SK-N-SH (cell line): ENCODE data around the gene EPHX1. TPM values are rescaled to one million over a fixed set of nuclear protein-coding genes. Genes with fewer than 3 reads are reported as not detected.

ENCODE experiments used
- CTCF ChIA-PET: fragments of 300-600, 350-600 bp; formaldehyde crosslinking; extraction: SDS; loops from one replicate; lab custom pipeline; 2021; lab: Yijun Ruan, JAX
- POLR2A ChIA-PET: fragments of 350-600 bp; sonication (Branson Sonifier 250); formaldehyde crosslinking; extraction: SDS; loops from one replicate; lab custom pipeline; 2020; ENCODE audit warnings: antibody characterized with exemption, inconsistent platforms; lab: Yijun Ruan, JAX
- DNase-seq: peaks from one replicate; pipeline ENCODE4 v3.0.0; 2012
- H2AFZ ChIP-seq: fragments of 200-600 bp; sonication (generic); 2 replicates; pipeline ENCODE4 v1.8.1; 2016; ENCODE audit warnings: antibody characterized with exemption, mild to moderate bottlenecking, low read depth
- H3F3A ChIP-seq: fragments of 200-600 bp; sonication (generic); replicated peaks from 2 replicates; pipeline ENCODE3; 2016; ENCODE audit warnings: antibody characterized with exemption, mild to moderate bottlenecking; ENCODE audit not compliant: insufficient read depth
- H3K27ac ChIP-seq, 2 experiments: fragments of 200-500 bp in 1 of 2; fragments of 200-600 bp in 1 of 2; sonication (Bioruptor generic) in 1 of 2; sonication (generic), shearing (Covaris generic) in 1 of 2; 2 replicates each; pipeline versions ENCODE4 v1.5.1 to v1.6.1; 2014 to 2016; ENCODE audit warnings: low read depth in 2 of 2, inconsistent platforms in 1 of 2, low read length in 1 of 2, mild to moderate bottlenecking in 1 of 2, mixed read lengths in 1 of 2
- H3K27me3 ChIP-seq: fragments of 200-600 bp; sonication (generic), shearing (Covaris generic); 2 replicates; pipeline ENCODE4 v1.6.1; 2016; ENCODE audit warnings: mixed run types; ENCODE audit not compliant: insufficient read depth
- H3K36me3 ChIP-seq, 2 experiments: fragments of 200-500 bp in 1 of 2; fragments of 200-600 bp in 1 of 2; sonication (Bioruptor generic) in 1 of 2; sonication (generic) in 1 of 2; replicated peaks in 1 of 2; 2 replicates each; pipeline versions ENCODE3 to v1.5.1; 2014 to 2016; ENCODE audit warnings: low read length in 1 of 2, mild to moderate bottlenecking in 1 of 2; ENCODE audit not compliant: insufficient read depth in 2 of 2, control insufficient read depth in 1 of 2
- H3K4me1 ChIP-seq, 2 experiments: fragments of 200-500 bp in 1 of 2; fragments of 200-600 bp in 1 of 2; sonication (Bioruptor generic) in 1 of 2; sonication (generic), shearing (Covaris generic) in 1 of 2; 2 replicates each; pipeline versions ENCODE4 v1.5.1 to v1.6.1; 2014 to 2016; ENCODE audit warnings: low read depth in 1 of 2, low read length in 1 of 2, mixed run types in 1 of 2; ENCODE audit not compliant: insufficient read depth in 2 of 2, control insufficient read depth in 1 of 2
- H3K4me2 ChIP-seq: fragments of 200-600 bp; sonication (generic), shearing (Covaris generic); 2 replicates; pipeline ENCODE4 v1.6.1; 2017; ENCODE audit warnings: mixed run types
- H3K4me3 ChIP-seq, 2 experiments: fragments of 200-500 bp in 1 of 2; fragments of 200-600 bp in 1 of 2; sonication (Bioruptor generic) in 1 of 2; sonication (generic), shearing (Covaris generic) in 1 of 2; 2 replicates each; pipeline versions ENCODE4 v1.5.1 to v1.8.1; 2014 to 2016; ENCODE audit warnings: low read depth in 2 of 2, inconsistent platforms in 1 of 2, low read length in 1 of 2, mild to moderate bottlenecking in 1 of 2, mixed read lengths in 1 of 2, moderate library complexity in 1 of 2
- H3K79me2 ChIP-seq: fragments of 200-600 bp; sonication (generic); 2 replicates; pipeline ENCODE4 v1.8.1; 2017; ENCODE audit warnings: mild to moderate bottlenecking; ENCODE audit not compliant: insufficient read depth
- H3K9ac ChIP-seq: fragments of 200-600 bp; sonication (generic); 2 replicates; pipeline ENCODE4 v1.6.1; 2017; ENCODE audit warnings: mixed run types
- H3K9me2 ChIP-seq: fragments of 200-600 bp; sonication (generic); 2 replicates; pipeline ENCODE4 v1.6.1; 2017; ENCODE audit warnings: mixed run types
- H3K9me3 ChIP-seq: fragments of 200-600 bp; sonication (generic); 2 replicates; pipeline ENCODE4 v1.6.1; 2017; ENCODE audit warnings: mixed run types, mild to moderate bottlenecking, moderate library complexity
- H4K20me1 ChIP-seq: fragments of 200-600 bp; sonication (generic); 2 replicates; pipeline ENCODE4 v1.6.1; 2017; ENCODE audit warnings: mild to moderate bottlenecking, mixed run types; ENCODE audit not compliant: insufficient read depth
- CTCF ChIP-seq: fragments of 200-600 bp; sonication (generic); IDR thresholded peaks from 2 replicates; pipeline ENCODE4 v1.6.1; 2017; ENCODE audit warnings: antibody characterized with exemption, mild to moderate bottlenecking, moderate library complexity
- ELF1 ChIP-seq: IDR thresholded peaks from 2 replicates; pipeline ENCODE4 v1.4.0; 2012
- EZH2phosphoT487 ChIP-seq: fragments of 200-600 bp; sonication (generic); IDR thresholded peaks from 2 replicates; pipeline ENCODE4 v1.6.1; 2017; ENCODE audit warnings: low read depth, mixed run types, mild to moderate bottlenecking, antibody characterized with exemption, moderate library complexity, borderline replicate concordance
- FOSL2 ChIP-seq: IDR thresholded peaks from 2 replicates; pipeline ENCODE4 v1.4.0; 2012; ENCODE audit warnings: low read depth, mild to moderate bottlenecking, moderate library complexity, borderline replicate concordance
- FOXJ3 ChIP-seq: sonication (generic); formaldehyde crosslinking; IDR thresholded peaks from 2 replicates; pipeline ENCODE4 v1.5.1; 2020; ENCODE audit warnings: mild to moderate bottlenecking, missing genetic modification reagents
- FOXM1 ChIP-seq: IDR thresholded peaks from 2 replicates; pipeline ENCODE4 v1.4.0; 2012; ENCODE audit warnings: low read depth, mild to moderate bottlenecking
- GABPA ChIP-seq: IDR thresholded peaks from 2 replicates; pipeline ENCODE4 v1.4.0; 2012; ENCODE audit warnings: low read depth, mild to moderate bottlenecking
- MAX ChIP-seq: IDR thresholded peaks from 2 replicates; pipeline ENCODE4 v1.4.0; 2012; ENCODE audit warnings: low read depth
- MXI1 ChIP-seq: IDR thresholded peaks from 2 replicates; pipeline ENCODE4 v1.6.1; 2012; ENCODE audit warnings: mild to moderate bottlenecking, low read depth, low read length, improper control_type of control experiment
- NRF1 ChIP-seq: IDR thresholded peaks from 2 replicates; pipeline ENCODE4 v1.6.1; 2012; ENCODE audit warnings: low read depth, mild to moderate bottlenecking, low read length
- PBX3 ChIP-seq: IDR thresholded peaks from 2 replicates; pipeline ENCODE4; 2012
- POLR2AphosphoS5 ChIP-seq: IDR thresholded peaks from 2 replicates; pipeline ENCODE4 v1.6.1; 2012; ENCODE audit warnings: low read depth, low read length
- RCOR1 ChIP-seq: fragments of 150-350 bp; IDR thresholded peaks from 2 replicates; pipeline ENCODE4 v1.6.1; 2017; ENCODE audit warnings: antibody characterized with exemption, low read length
- REST ChIP-seq: IDR thresholded peaks from 2 replicates; pipeline ENCODE4 v1.6.1; 2012; ENCODE audit warnings: mild to moderate bottlenecking, low read depth, low read length, moderate library complexity
- RFX5 ChIP-seq: IDR thresholded peaks from 2 replicates; pipeline ENCODE4 v1.6.1; 2012; ENCODE audit warnings: mild to moderate bottlenecking, improper control_type of control experiment, low read length
- SIN3A ChIP-seq: IDR thresholded peaks from 2 replicates; pipeline ENCODE4 v1.6.1; 2012; ENCODE audit warnings: low read depth, mild to moderate bottlenecking, low read length, moderate library complexity, borderline replicate concordance
- TCF12 ChIP-seq: IDR thresholded peaks from 2 replicates; pipeline ENCODE4 v1.4.0; 2012
- TEAD4 ChIP-seq: IDR thresholded peaks from 2 replicates; pipeline ENCODE4 v1.4.0; 2012; ENCODE audit warnings: mild to moderate bottlenecking, borderline replicate concordance; ENCODE audit not compliant: insufficient read depth
- USF1 ChIP-seq: IDR thresholded peaks from 2 replicates; pipeline ENCODE4 v1.4.0; 2012; ENCODE audit warnings: low read depth, borderline replicate concordance
- USF2 ChIP-seq: fragments of 150-350 bp; IDR thresholded peaks from 2 replicates; pipeline ENCODE4 v1.6.1; 2017; ENCODE audit warnings: antibody characterized with exemption, low read length, low read depth, borderline replicate concordance
- WGBS: methylation state at CpG from one replicate; pipeline ENCODE4 v1.1.6; 2017; ENCODE audit warnings: low lambda C conversion rate; 5-methylcytosine and 5-hydroxymethylcytosine counted together
- polyA plus RNA-seq, 3 experiments: library from polyadenylated mRNA; depleted of rRNA; stranded (reverse); fragments of >200 nt; gene quantifications; 2 replicates each; pipeline ENCODE4 v1.2.3, GENCODE V29; 2012

EPHX1 gene
- polyA plus RNA-seq, 1 of the 3 experiments (the other 2 are of a cell fraction): 45.7 TPM

GRCh38 chr1:225863167-225863566 is 53.2 kb downstream of the EPHX1 start:
- H3K9me2 ChIP-seq: no peaks in the 10 kb centered on the region
- no peaks in the 10 kb centered on the region for H3K79me2 ChIP-seq
- peaks cover 0 to 20% of the 10 kb centered on the region in 2 experiments; a peak in 2 of 4 replicates for H3K4me1 ChIP-seq
- TF ChIP-seq POLR2AphosphoS5 (no peak), PBX3 (no peak), REST (no peak)
- TF ChIP-seq, all 33 proteins: peak for 0
- H2AFZ ChIP-seq: no peak overlapping the region
- peaks cover 20% of the 10 kb centered on the region for H3F3A ChIP-seq
- POLR2A ChIA-PET: no interaction called here
- no peak for DNase-seq
- 90% methylated on average over 5 of the region's 5 CpGs for WGBS
- no peak overlapping the region for H3K4me3 ChIP-seq
- H3K36me3 ChIP-seq: peaks cover 13 to 31% of the 10 kb centered on the region in 2 experiments
- CTCF ChIA-PET: interaction anchor here (1.2 kb wide), 1 partner anchor 389 kb away, joined by 4 read pairs; no protein-coding TSS in a partner anchor
- H3K9ac ChIP-seq: no peak overlapping the region
- no peak overlapping the region for H3K27ac ChIP-seq
- no peaks in the 10 kb centered on the region for H4K20me1 ChIP-seq
- no peaks in the 10 kb centered on the region for H3K9me3 ChIP-seq
- H3K4me2 ChIP-seq: no peak overlapping the region
- H3K27me3 ChIP-seq: no peaks in the 10 kb centered on the region

GRCh38 chr1:225865514-225865913 is 55.6 kb downstream of the EPHX1 start:
- Histone ChIP-seq H3K27me3 (no peaks in the 10 kb centered on the region), H3K27ac (peak overlapping the region in 1 of 2 experiments; percentile 47; a peak in 1 of 4 replicates), H3K9ac (no peak overlapping the region), H3K4me1 (peaks cover 0 to 20% of the 10 kb centered on the region in 2 experiments; a peak in 2 of 4 replicates), H3F3A (peaks cover 20% of the 10 kb centered on the region), H2AFZ (no peak overlapping the region), H3K9me3 (no peaks in the 10 kb centered on the region), H3K36me3 (peaks cover 17 to 36% of the 10 kb centered on the region in 2 experiments), H3K4me2 (peak overlapping the region; percentile 37; the same call in 1 of the 2 replicates), H4K20me1 (no peaks in the 10 kb centered on the region), H3K4me3 (no peak overlapping the region), H3K79me2 (no peaks in the 10 kb centered on the region), H3K9me2 (no peaks in the 10 kb centered on the region)
- ChIA-PET POLR2A (no interaction called here), CTCF (interaction anchor here (1.1 kb wide), 1 partner anchor 12 kb away, joined by 7 read pairs; no protein-coding TSS in a partner anchor)
- 83% methylated on average over 7 of the region's 13 CpGs for WGBS
- no peak for DNase-seq
- TF ChIP-seq ELF1 (no peak), USF2 (no peak), USF1 (no peak), NRF1 (no peak), RCOR1 (no peak), MAX (no peak), RFX5 (no peak), FOSL2 (no peak), EZH2phosphoT487 (no peak), SIN3A (no peak), FOXJ3 (CRISPR knock-in tag) (no peak), FOXM1 (no peak), GABPA (no peak), TCF12 (no peak), CTCF (no peak), MXI1 (no peak), TEAD4 (no peak)
